ENCODE results near the gene CHI3L1. TPM values are rescaled to one million over a fixed set of nuclear protein-coding genes. Genes with fewer than 3 reads are reported as not detected.

Gene CHI3L1
- total RNA-seq, 3 donors from 2014 or later: 14.2 to 638 (median 426) TPM

DNA sequence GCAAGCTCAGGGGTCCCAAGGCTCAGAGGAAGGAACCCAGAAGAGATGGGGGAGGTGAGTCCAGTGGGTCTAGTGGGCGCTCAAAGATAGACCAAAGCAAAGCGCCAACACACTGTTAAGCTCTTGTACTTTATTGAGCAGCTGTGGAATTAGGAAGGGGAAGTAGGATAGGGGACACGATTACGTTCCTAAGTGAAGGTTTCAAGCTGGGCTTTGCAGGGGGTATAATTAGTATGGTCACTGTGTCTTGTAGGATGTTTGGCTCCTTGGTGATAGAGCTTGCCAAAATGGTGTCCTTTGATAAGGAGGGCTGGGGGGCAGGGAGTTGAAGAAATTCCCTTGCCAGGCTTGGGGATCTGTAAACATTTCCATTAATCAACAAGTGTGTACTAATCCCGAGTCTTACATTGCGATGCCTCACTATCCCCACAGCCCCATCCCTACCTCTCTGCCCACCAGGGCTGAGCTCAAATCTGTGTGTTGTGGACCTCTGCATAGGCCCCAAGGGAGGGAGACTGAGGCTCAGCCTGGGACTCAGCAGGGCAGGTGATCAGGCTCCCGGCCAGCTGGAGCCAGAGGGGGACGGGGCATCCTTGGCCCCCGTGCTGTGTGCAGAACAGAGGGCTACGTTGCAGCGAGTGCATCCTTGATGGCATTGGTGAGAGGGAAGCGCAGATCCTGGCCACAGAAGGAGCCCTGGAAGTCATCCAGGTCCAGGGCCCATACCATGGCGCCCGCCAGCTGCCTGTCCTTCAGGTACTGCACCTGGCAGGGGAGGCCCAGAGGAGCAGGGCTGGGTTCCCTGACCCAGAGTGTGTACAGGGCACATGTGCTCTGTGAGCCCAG is 7.5 kb downstream of the CHI3L1 start:
- Histone ChIP-seq H3K36me3 (no peaks in the 10 kb centered on the region), H3K27ac (no peak overlapping the region), H3K9me3 (no peaks in the 10 kb centered on the region), H3K4me1 (no peaks in the 10 kb centered on the region), H3K27me3 (no peaks in the 10 kb centered on the region), H3K4me3 (no peak overlapping the region)
- intact Hi-C loops (cut with DNase I; ENCODE audit: low total_unique reads): no loop called here
- peak in 1 of 2 donors; percentile 47 for DNase-seq (ENCODE audit: low spot score in 2 of 2)
- TF ChIP-seq, protein P1, sequence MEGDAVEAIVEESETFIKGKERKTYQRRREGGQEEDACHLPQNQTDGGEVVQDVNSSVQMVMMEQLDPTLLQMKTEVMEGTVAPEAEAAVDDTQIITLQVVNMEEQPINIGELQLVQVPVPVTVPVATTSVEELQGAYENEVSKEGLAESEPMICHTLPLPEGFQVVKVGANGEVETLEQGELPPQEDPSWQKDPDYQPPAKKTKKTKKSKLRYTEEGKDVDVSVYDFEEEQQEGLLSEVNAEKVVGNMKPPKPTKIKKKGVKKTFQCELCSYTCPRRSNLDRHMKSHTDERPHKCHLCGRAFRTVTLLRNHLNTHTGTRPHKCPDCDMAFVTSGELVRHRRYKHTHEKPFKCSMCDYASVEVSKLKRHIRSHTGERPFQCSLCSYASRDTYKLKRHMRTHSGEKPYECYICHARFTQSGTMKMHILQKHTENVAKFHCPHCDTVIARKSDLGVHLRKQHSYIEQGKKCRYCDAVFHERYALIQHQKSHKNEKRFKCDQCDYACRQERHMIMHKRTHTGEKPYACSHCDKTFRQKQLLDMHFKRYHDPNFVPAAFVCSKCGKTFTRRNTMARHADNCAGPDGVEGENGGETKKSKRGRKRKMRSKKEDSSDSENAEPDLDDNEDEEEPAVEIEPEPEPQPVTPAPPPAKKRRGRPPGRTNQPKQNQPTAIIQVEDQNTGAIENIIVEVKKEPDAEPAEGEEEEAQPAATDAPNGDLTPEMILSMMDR (IDR thresholded peaks at IDR 0.05): no peak
- TF ChIP-seq POLR2A (IDR thresholded peaks at IDR 0.05): no peak
- TF ChIP-seq POLR2AphosphoS5 (IDR thresholded peaks at IDR 0.05): no peak

- Histone ChIP-seq H3K4me3 (no peak overlapping the region), H3K36me3 (no peaks in the 10 kb centered on the region), H3K27me3 (no peaks in the 10 kb centered on the region), H3K27ac (peak overlapping the region in 1 of 2 donors; percentile 29), H3K9me3 (no peaks in the 10 kb centered on the region), H3K4me1 (no peaks in the 10 kb centered on the region)
- TF ChIP-seq, protein P1 (IDR thresholded peaks at IDR 0.05): no peak
- TF ChIP-seq POLR2A (IDR thresholded peaks at IDR 0.05) (no peak), POLR2AphosphoS5 (IDR thresholded peaks at IDR 0.05) (no peak)
- DNase-seq (ENCODE audit: low spot score in 2 of 2): peak in 1 of 2 donors; percentile 24
- intact Hi-C loops (cut with DNase I; ENCODE audit: low total_unique reads): no loop called here
These were observed 8.4 kb downstream of the CHI3L1 start for GRCh38 chr1:203178083-203178482.

GRCh38 chr1:203177470-203178039 is 8.9 kb downstream of the CHI3L1 start:
- Histone ChIP-seq H3K27me3 (no peaks in the 10 kb centered on the region), H3K4me1 (no peaks in the 10 kb centered on the region), H3K4me3 (no peak overlapping the region), H3K36me3 (no peaks in the 10 kb centered on the region), H3K27ac (no peak overlapping the region), H3K9me3 (no peaks in the 10 kb centered on the region)
- TF ChIP-seq POLR2AphosphoS5 (IDR thresholded peaks at IDR 0.05) (no peak), POLR2A (IDR thresholded peaks at IDR 0.05) (no peak)
- TF ChIP-seq, protein P1 (IDR thresholded peaks at IDR 0.05): no peak
- DNase-seq (ENCODE audit: low spot score in 2 of 2): no peak
- intact Hi-C loops (cut with DNase I; ENCODE audit: low total_unique reads): no loop called here

DNA sequence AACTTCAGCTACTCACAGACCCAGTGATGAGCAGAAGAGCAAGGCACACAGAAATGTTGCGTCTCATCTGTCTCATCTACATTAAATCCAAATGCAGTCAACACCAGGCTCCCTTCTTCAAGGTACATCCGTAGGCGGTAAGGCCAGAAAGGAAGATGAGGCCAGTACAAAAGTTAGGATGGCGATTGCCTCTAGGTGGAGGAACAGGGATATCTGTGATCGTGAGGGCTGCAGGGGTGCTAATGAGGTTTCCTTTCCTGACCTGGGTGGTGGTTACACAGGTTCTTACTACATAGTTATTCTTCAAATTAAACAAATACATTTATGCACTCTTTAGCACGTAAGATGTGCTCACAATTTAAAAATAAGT is 9.5 kb downstream of the CHI3L1 start:
- no peaks in the 10 kb centered on the region for H3K4me1 ChIP-seq
- no peak for TF ChIP-seq POLR2AphosphoS5 (IDR thresholded peaks at IDR 0.05)
- TF ChIP-seq, protein P1 (IDR thresholded peaks at IDR 0.05): no peak
- TF ChIP-seq POLR2A (IDR thresholded peaks at IDR 0.05): no peak
- H3K27ac ChIP-seq: no peak overlapping the region
- no peaks in the 10 kb centered on the region for H3K27me3 ChIP-seq
- H3K36me3 ChIP-seq: no peaks in the 10 kb centered on the region
- no peak overlapping the region for H3K4me3 ChIP-seq
- intact Hi-C loops (cut with DNase I; ENCODE audit: low total_unique reads): no loop called here
- no peak for DNase-seq (ENCODE audit: low spot score in 2 of 2)
- H3K9me3 ChIP-seq: no peaks in the 10 kb centered on the region
